GM10847 (cell line): Measurements from ENCODE around the gene SMIM24.

Experiments used
- POLR2A ChIP-seq: IDR thresholded peaks from 2 replicates; pipeline ENCODE4 v1.6.1; 2011; ENCODE audit not compliant: insufficient read length; ENCODE audit errors: extremely low read depth

Gene SMIM24

GRCh38 chr19:3492131-3492839, 12.0 kb upstream of the SMIM24 start:
- TF ChIP-seq POLR2A = no peak

- no peak for TF ChIP-seq POLR2A
Observed at GRCh38 chr19:3491396-3492119, 11.2 kb upstream of the SMIM24 start.

GRCh38 chr19:3483226-3483628, 2.9 kb upstream of the SMIM24 start, which contains the start of gene SMIM44:
Gene SMIM44, minus strand, starts transcription at chr19:3483441. Its CDS starts 38 bp downstream, at chr19:3483403.
- no peak for TF ChIP-seq POLR2A

- no peak for TF ChIP-seq POLR2A
Observed at GRCh38 chr19:3482507-3483225, 2.3 kb upstream of the SMIM24 start.

- TF ChIP-seq POLR2A = no peak
Observed at GRCh38 chr19:3481241-3482090, 1.1 kb upstream of the SMIM24 start.

- no peak for TF ChIP-seq POLR2A
Observed at GRCh38 chr19:3479834-3480215, 500 bp downstream of the SMIM24 start.

- no peak for TF ChIP-seq POLR2A
Observed at GRCh38 chr19:3479177-3479833, 1.0 kb downstream of the SMIM24 start.

GRCh38 chr19:3478409-3479176, 1.7 kb downstream of the SMIM24 start:
- TF ChIP-seq POLR2A = no peak

- no peak for TF ChIP-seq POLR2A
Observed at GRCh38 chr19:3477951-3478350, 2.4 kb downstream of the SMIM24 start.

GRCh38 chr19:3477506-3477905, 2.8 kb downstream of the SMIM24 start:
- TF ChIP-seq POLR2A = no peak

- no peak for TF ChIP-seq POLR2A
Observed at GRCh38 chr19:3476830-3477229, 3.5 kb downstream of the SMIM24 start.

GRCh38 chr19:3475449-3475848, 4.9 kb downstream of the SMIM24 start:
- TF ChIP-seq POLR2A = no peak

- TF ChIP-seq POLR2A = no peak
Observed at GRCh38 chr19:3474614-3475013, 5.7 kb downstream of the SMIM24 start.

- TF ChIP-seq POLR2A = no peak
Observed at GRCh38 chr19:3474010-3474409, 6.3 kb downstream of the SMIM24 start.
